Mucosa of descending colon (tissue), 3 donors: ENCODE results near the gene SYT14. TPM values are rescaled to one million over a fixed set of nuclear protein-coding genes. Genes with fewer than 3 reads are reported as not detected.
"Not testable (repeated sequence)": the region's sequence is repeated elsewhere in the genome, so short reads cannot be mapped to it uniquely, and the experiment has no call there.

Experiments
- ATAC-seq: fragments of 200-7000 bp; cut with Tn5 transposase; one replicate; pipeline ENCODE4 v1.9.1; 2020; ENCODE audit warnings: mild to moderate bottlenecking, moderate library complexity
- DNase-seq, 3 donors: peaks; one replicate each; pipeline ENCODE4 v3.0.0-alpha.2; 2020
- H3K36me3 ChIP-seq: fragments of 200-600 bp; one replicate; pipeline ENCODE4 v1.8.0; 2021; ENCODE audit warnings: low read depth, mild to moderate bottlenecking
- H3K4me1 ChIP-seq: fragments of 200-600 bp; one replicate; pipeline ENCODE4 v1.8.0; 2021; ENCODE audit warnings: low read depth, mild to moderate bottlenecking
- H3K4me3 ChIP-seq: fragments of 200-600 bp; one replicate; pipeline ENCODE4 v1.8.0; 2021; ENCODE audit warnings: mild to moderate bottlenecking
- H3K9me3 ChIP-seq: fragments of 200-600 bp; one replicate; pipeline ENCODE4 v1.8.0; 2021; ENCODE audit warnings: mild to moderate bottlenecking
- intact Hi-C, 2 donors: fragments of 100-400 bp; cut with DNase I in 1 of 2; cut with micrococcal nuclease in 1 of 2; formaldehyde crosslinking; loops; one replicate each; pipeline versions ENCODE4 v1.11.0 to v1.11.1; 2022; cut with DNase I, micrococcal nuclease
- long read RNA-seq, 2 donors: library from polyadenylated mRNA; unstranded; transcript quantifications; one replicate each; pipeline ENCODE4 v2.0.0, GENCODE V29; 2019 to 2021
- total RNA-seq, 3 donors: library from RNA; stranded (reverse); fragmentation: NEBNext Ultra II Directional in 2 of 3; extraction: Animal tissue kit (Norgen Biotek cat#: 25700) in 2 of 3; gene quantifications; one replicate each; pipeline versions ENCODE4 v1.2.1 to v1.2.4, GENCODE V29; 2021 to 2023
- TF ChIP-seq, protein P1 (sequence below): fragments of 200-600 bp; IDR thresholded peaks from one replicate; pipeline ENCODE4 v1.8.0; 2022; ENCODE audit warnings: antibody characterized with exemption, mild to moderate bottlenecking
- donor health status: DM: no; HTN: no; CAD: no; lungs with moderate emphysema.
- donor health status: DM: no; HTN: no; CAD: no.
- donor health status: DM: no; HTN: yes; CAD: no.

Gene SYT14
- total RNA-seq = under 1 TPM in 1 of 3 donors, not detected in 2; 0.41 TPM
- long read RNA-seq, donor 1 = 0 reads
- long read RNA-seq, donor 2 = 0 reads

DNA sequence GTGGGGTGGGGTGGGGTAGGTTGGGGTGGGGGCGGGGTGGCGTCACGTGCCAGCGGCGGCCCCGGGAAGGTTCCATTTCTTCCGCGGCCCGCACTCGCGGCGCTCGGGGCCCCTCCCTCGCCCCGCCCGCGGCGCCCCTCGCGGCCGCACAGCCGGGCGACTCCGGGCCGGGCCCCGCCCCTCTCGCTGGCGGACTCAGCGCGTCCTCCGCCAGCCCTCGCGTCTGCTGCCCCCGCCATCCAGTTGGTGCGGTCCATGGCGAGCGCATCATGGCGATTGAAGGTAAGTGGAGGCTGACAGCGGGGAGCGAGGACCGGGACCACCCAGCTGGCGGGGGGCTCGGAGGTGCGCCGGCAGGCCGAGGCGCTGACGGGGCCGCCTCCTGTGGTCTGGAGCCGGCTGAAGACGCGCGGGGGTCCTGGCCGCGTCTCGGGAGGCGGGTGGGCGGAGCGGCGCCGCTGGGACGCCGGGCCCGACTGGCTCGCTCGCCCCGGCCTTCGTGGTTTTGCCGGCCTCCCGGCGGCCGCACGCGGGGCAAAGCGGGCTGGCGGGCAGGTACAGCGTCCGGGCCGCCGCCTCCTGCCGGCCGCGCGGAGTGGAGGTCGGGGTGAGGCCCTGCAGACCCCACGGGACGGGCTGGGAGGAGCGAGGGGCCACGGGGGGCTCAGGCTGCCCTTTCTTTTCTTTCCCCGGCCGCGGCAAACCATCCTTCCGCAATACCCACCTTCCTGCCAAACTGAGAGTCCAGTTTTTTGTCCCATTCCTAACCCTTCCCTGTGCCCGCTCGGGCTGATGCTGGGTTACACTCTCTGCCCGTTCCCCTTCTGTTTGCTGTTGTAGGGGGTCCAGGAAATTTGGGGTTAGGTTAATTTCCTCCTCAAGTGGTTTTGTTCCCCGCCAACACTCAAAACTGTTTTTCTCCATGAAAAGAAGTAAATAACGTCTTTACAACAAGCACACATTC lies at the start of gene SYT14:
Gene SYT14 (plus strand): TSS at position 222 of the 964 bp plus-strand sequence. CDS start 48 bp downstream, at position 270.
- H3K4me1 ChIP-seq = peaks cover 4% of the 10 kb centered on the region
- no peaks in the 10 kb centered on the region for H3K36me3 ChIP-seq
- intact Hi-C loops = no loop called here
- no peak for DNase-seq
- no peak for ATAC-seq
- no peaks in the 10 kb centered on the region for H3K9me3 ChIP-seq
- TF ChIP-seq, protein P1, sequence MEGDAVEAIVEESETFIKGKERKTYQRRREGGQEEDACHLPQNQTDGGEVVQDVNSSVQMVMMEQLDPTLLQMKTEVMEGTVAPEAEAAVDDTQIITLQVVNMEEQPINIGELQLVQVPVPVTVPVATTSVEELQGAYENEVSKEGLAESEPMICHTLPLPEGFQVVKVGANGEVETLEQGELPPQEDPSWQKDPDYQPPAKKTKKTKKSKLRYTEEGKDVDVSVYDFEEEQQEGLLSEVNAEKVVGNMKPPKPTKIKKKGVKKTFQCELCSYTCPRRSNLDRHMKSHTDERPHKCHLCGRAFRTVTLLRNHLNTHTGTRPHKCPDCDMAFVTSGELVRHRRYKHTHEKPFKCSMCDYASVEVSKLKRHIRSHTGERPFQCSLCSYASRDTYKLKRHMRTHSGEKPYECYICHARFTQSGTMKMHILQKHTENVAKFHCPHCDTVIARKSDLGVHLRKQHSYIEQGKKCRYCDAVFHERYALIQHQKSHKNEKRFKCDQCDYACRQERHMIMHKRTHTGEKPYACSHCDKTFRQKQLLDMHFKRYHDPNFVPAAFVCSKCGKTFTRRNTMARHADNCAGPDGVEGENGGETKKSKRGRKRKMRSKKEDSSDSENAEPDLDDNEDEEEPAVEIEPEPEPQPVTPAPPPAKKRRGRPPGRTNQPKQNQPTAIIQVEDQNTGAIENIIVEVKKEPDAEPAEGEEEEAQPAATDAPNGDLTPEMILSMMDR = no peak
- H3K4me3 ChIP-seq = no peak within 1 kb of the TSS

DNA sequence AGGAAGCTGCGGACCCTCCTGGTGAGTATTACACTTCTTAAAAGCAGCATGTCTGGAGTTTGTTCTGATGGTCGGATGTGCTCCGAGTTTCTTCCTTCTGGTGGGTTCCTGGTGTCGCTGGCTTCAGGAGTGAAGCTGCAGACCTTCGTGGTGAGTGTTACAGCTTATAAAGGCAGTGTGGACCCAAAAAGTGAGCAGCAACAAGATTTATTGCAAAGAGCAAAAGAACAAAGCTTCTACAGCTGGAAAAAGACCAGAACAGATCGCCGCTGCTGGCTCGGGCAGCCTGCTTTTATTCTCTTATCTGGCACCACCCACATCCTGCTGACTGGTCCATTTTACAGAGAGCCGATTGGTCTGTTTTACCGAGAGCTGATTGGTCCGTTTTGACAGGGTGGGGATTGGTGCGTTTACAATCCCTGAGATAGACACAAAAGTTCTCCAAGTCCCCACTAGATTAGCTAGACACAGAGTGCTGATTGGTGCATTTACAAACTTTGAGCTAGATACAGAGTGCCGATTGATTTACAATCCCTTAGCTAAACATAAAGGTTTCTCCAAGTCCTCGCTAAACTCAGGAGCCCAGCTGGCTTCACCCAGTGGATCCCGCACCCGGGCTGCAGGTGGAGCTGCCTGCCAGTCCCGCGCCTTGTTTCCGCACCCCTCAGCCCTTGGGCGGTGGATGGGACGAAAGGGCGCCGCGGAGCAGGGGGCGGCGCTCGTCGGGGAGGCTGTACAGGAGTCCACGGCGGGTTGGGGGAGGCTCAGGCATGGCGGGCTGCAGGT lies 49.5 kb upstream of the SYT14 start:
- ATAC-seq, H3K9me3 ChIP-seq, H3K36me3 ChIP-seq, intact Hi-C loops, H3K4me3 ChIP-seq, DNase-seq, H3K4me1 ChIP-seq: not testable (repeated sequence)

DNA sequence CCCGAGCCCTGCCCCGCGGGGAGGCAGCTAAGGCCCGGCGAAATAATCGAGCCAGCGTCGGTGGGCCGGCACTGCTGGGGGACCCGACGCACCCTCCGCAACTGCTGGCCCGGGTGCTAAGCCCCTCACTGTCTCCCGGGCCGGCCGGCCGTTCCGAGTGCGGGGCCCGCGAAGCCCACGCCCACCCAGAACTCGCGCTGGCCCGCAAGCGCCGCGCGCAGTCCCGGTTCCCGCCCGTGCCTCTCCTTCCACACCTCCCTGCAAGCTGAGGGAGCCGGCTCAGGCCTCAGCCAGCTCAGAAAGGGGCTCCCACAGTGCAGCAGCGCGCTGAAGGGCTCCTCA lies 49.0 kb upstream of the SYT14 start:
- intact Hi-C loops = no loop called here
- Histone ChIP-seq H3K4me3 (no peak overlapping the region), H3K36me3 (no peaks in the 10 kb centered on the region), H3K9me3 (no peaks in the 10 kb centered on the region), H3K4me1 (no peaks in the 10 kb centered on the region)
- no peak for DNase-seq
- TF ChIP-seq, protein P1 = no peak
- no peak for ATAC-seq

DNA sequence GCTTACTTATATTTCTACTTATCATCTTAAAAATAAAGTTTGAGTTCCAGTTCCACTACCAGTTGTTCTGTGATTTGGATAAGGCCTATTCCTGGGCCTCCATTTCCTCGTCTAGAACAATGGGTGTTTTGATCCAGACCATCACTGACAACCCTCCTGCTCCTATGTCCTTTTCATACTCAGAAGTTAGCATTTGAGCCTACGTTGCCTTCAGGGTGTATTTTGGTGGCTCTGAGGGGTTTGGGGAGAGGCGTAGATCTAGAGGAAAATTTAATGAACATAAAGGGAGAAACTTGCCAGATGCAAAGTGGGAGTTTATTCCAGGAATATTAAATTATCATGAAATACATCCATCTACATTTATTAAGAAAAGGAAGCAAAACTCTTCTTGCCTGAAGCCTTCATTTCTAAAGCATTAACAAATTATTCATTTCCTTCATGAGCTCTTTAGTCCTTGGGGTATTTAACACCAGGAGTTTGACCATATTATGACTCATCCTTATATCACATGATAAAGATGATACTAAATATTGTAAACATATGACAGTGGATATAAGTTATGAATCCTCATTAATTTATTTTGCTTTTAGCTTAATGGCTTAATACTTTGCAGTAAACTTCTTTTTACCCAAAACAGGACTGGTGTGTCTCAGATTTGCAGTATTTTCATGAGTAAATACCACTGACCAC lies 47.2 kb upstream of the SYT14 start:
- intact Hi-C loops = no loop called here
- DNase-seq (no peak), ATAC-seq (no peak)
- H3K4me1 ChIP-seq = no peaks in the 10 kb centered on the region
- no peaks in the 10 kb centered on the region for H3K36me3 ChIP-seq
- H3K9me3 ChIP-seq = no peaks in the 10 kb centered on the region
- TF ChIP-seq, protein P1 = no peak
- no peak overlapping the region for H3K4me3 ChIP-seq

DNA sequence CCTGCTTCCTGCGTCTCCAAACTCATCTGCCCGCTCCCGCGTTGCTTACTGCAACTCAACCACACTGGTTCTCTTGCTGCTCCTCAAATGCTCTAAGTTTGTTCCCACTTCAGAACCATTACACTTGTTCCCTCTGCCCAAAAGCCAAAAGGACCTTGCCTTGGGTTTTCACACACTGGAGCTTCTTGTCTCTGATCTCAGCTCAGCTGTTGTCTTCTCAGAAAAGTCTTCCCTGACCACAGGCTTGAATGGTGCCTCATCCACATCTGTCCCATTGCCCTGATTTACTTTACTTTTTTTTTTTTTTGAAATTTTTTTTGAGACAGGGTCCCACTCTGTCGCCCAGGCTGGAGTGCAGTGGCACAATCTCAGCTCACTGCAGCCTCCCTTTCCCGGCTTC lies 44.3 kb upstream of the SYT14 start:
- intact Hi-C loops = no loop called here
- no peaks in the 10 kb centered on the region for H3K36me3 ChIP-seq
- no peaks in the 10 kb centered on the region for H3K4me1 ChIP-seq
- H3K9me3 ChIP-seq = no peaks in the 10 kb centered on the region
- TF ChIP-seq, protein P1 = no peak
- DNase-seq (no peak), ATAC-seq (no peak)
- H3K4me3 ChIP-seq = no peak overlapping the region
